ENCODE results near the gene AGBL4. TPM values are rescaled to one million over a fixed set of nuclear protein-coding genes. Genes with fewer than 3 reads are reported as not detected.

Gene AGBL4
- total RNA-seq, 1 donor from 2014 or later: 0.39 TPM

- H3K27me3 Mint-ChIP-seq: peaks cover 23% of the 10 kb centered on the region
- TF ChIP-seq, protein P1, sequence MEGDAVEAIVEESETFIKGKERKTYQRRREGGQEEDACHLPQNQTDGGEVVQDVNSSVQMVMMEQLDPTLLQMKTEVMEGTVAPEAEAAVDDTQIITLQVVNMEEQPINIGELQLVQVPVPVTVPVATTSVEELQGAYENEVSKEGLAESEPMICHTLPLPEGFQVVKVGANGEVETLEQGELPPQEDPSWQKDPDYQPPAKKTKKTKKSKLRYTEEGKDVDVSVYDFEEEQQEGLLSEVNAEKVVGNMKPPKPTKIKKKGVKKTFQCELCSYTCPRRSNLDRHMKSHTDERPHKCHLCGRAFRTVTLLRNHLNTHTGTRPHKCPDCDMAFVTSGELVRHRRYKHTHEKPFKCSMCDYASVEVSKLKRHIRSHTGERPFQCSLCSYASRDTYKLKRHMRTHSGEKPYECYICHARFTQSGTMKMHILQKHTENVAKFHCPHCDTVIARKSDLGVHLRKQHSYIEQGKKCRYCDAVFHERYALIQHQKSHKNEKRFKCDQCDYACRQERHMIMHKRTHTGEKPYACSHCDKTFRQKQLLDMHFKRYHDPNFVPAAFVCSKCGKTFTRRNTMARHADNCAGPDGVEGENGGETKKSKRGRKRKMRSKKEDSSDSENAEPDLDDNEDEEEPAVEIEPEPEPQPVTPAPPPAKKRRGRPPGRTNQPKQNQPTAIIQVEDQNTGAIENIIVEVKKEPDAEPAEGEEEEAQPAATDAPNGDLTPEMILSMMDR (conservative IDR thresholded peaks at IDR 0.05): no peak
- no peak overlapping the region for H3K27ac Mint-ChIP-seq
- no peak overlapping the region for H3K4me3 Mint-ChIP-seq
- no peak for DNase-seq (ENCODE audit: extremely low spot score, unreplicated experiment)
- H3K36me3 Mint-ChIP-seq: no peaks in the 10 kb centered on the region
- no peaks in the 10 kb centered on the region for H3K4me1 Mint-ChIP-seq (ENCODE audit: unreplicated experiment)
- H3K9me3 Mint-ChIP-seq: no peaks in the 10 kb centered on the region
Observed at GRCh38 chr1:48652334-48652733, 1371.4 kb downstream of the AGBL4 start.

DNA sequence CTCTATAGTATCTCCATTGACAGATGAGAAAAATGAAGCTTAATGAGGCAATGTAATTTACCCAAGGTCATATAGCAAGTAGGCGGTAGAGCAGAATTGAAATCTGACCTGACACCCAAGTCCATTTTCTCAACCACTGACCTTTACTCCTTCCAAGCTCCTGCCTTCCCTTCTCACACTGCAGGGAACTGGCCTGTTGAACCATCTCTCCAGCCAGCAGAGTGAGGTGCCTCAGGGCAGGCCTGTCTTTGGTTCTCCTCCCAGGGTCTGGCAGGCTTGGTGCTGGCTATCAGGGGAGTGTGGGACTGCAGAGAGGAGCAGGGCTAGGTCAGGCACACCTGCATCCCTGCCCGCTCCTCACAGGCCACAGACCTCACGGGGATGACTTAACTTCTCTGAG is 1373.9 kb downstream of the AGBL4 start:
- Mint-ChIP-seq H3K36me3 (no peaks in the 10 kb centered on the region), H3K9me3 (no peaks in the 10 kb centered on the region), H3K27ac (no peak overlapping the region), H3K4me1 (ENCODE audit: unreplicated experiment) (no peaks in the 10 kb centered on the region), H3K4me3 (no peak overlapping the region), H3K27me3 (peaks cover 26% of the 10 kb centered on the region)
- DNase-seq (ENCODE audit: extremely low spot score, unreplicated experiment): no peak
- TF ChIP-seq, protein P1 (conservative IDR thresholded peaks at IDR 0.05): no peak

GRCh38 chr1:48645883-48646282 is 1377.9 kb downstream of the AGBL4 start:
- H3K27ac Mint-ChIP-seq: no peak overlapping the region
- no peaks in the 10 kb centered on the region for H3K36me3 Mint-ChIP-seq
- peaks cover 41% of the 10 kb centered on the region for H3K27me3 Mint-ChIP-seq
- no peaks in the 10 kb centered on the region for H3K4me1 Mint-ChIP-seq (ENCODE audit: unreplicated experiment)
- no peak overlapping the region for H3K4me3 Mint-ChIP-seq
- H3K9me3 Mint-ChIP-seq: no peaks in the 10 kb centered on the region
- no peak for DNase-seq (ENCODE audit: extremely low spot score, unreplicated experiment)
- TF ChIP-seq, protein P1 (conservative IDR thresholded peaks at IDR 0.05): no peak

DNA sequence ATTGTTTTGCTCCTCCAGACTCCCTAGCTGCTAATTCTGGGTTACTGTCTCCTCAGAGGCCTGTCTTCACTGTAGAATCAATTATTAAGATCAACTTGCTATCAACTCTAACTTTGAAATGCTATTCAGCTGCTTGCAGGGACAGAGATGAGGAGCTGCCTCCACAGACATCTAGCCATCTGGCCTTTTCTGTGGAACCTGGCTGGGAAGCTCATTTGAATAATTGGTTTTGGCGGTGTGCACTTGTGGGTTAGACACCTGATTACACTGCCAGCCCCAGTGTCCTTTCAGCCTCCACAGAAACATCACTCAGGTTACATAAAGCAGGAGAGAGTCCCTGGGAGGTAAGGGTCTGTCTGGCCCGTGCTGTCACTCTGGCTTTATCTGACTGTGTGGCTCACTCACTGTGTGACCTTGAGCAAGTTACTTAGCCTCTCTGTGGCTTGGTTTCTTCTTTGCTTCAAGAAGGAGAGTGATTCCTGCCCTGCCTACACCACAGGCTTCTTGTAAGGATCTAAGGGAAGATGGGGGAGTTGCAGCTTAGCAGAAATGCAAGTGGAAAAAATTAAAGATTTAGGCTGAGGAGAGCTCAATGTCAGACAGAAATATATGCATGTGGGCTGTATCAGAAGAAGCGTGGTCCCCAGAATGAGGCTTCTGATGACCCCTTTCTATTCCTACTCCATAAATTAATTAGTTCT is 1378.7 kb downstream of the AGBL4 start:
- H3K4me3 Mint-ChIP-seq: no peak overlapping the region
- no peaks in the 10 kb centered on the region for H3K4me1 Mint-ChIP-seq (ENCODE audit: unreplicated experiment)
- H3K9me3 Mint-ChIP-seq: no peaks in the 10 kb centered on the region
- H3K27ac Mint-ChIP-seq: no peak overlapping the region
- TF ChIP-seq, protein P1 (conservative IDR thresholded peaks at IDR 0.05): no peak
- peaks cover 44% of the 10 kb centered on the region for H3K27me3 Mint-ChIP-seq
- no peak for DNase-seq (ENCODE audit: extremely low spot score, unreplicated experiment)
- H3K36me3 Mint-ChIP-seq: no peaks in the 10 kb centered on the region

DNA sequence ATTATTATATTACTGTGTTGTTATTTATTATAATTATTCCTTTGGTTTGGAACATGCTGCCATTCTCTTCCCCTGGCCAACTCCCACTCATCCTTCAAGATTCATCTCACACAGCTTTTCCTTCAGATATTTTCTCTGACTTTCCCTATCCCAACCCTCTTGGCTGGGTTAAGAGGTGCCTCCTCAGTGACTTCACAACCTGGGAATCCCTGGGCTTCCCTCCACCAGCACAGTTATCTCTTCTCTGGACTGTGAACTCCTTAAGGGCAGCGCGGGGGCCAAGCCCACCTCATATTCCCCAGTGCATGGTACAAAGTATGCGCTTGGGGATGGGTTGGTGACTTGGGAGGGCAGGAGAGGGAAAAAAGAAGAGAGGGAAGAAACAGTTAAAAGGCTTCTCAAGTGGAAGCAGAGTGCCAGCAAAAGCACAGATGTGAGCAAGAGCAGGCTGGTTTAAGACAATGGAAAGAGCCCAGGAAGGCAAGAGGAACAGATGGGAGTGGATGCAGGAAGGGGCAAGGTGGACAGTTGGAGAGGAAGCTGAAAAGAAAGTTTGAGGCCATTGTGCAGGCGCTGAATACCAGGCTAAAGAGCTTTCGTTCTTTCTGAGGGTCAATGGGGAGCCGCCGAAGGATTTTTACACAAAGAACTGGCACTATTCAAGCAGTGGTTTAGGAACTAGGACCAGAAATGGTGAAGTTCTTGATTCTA is 1379.4 kb downstream of the AGBL4 start:
- H3K9me3 Mint-ChIP-seq: no peaks in the 10 kb centered on the region
- peaks cover 44% of the 10 kb centered on the region for H3K27me3 Mint-ChIP-seq
- no peak for DNase-seq (ENCODE audit: extremely low spot score, unreplicated experiment)
- no peak overlapping the region for H3K27ac Mint-ChIP-seq
- H3K4me1 Mint-ChIP-seq (ENCODE audit: unreplicated experiment): no peaks in the 10 kb centered on the region
- H3K36me3 Mint-ChIP-seq: no peaks in the 10 kb centered on the region
- no peak overlapping the region for H3K4me3 Mint-ChIP-seq
- TF ChIP-seq, protein P1 (conservative IDR thresholded peaks at IDR 0.05): no peak
